Measurements from ENCODE around the gene ANAPC5. TPM values are rescaled to one million over a fixed set of nuclear protein-coding genes. Genes with fewer than 3 reads are reported as not detected.
"Not testable (repeated sequence)": the region's sequence is repeated elsewhere in the genome, so short reads cannot be mapped to it uniquely, and the experiment has no call there.

ANAPC5 gene
- total RNA-seq, 1 donor, result 168 TPM

GRCh38 chr12:121282072-121282742 lies 70.0 kb downstream of the ANAPC5 start:
- Histone ChIP-seq H3K79me2 (ENCODE audit: insufficient read depth, low read length) (peaks cover 64% of the 10 kb centered on the region), H3K9me3 (ENCODE audit: low read depth, low read length) (no peaks in the 10 kb centered on the region), H3K36me3 (ENCODE audit: insufficient read depth, low read length) (peaks cover 5% of the 10 kb centered on the region), H3K27ac (ENCODE audit: low read depth, low read length) (no peak overlapping the region), H3K4me2 (ENCODE audit: insufficient read depth, low read length) (no peak overlapping the region), H3K4me3 (ENCODE audit: insufficient read depth, low read length) (no peak overlapping the region), H3K4me1 (ENCODE audit: insufficient read depth, low read length) (peaks cover 6% of the 10 kb centered on the region), H3K27me3 (ENCODE audit: insufficient read depth, low read length) (no peaks in the 10 kb centered on the region), H2AFZ (ENCODE audit: low read length) (no peak overlapping the region), H4K20me1 (ENCODE audit: insufficient read depth, low read length) (peaks cover 27% of the 10 kb centered on the region)
- no peak for DNase-seq (ENCODE audit: insufficient read length, low spot score, missing footprints)
- TF ChIP-seq CTCF (IDR thresholded peaks at IDR 0.05; ENCODE audit: extremely low read depth, low read depth, low read length), result no peak

- H3K9me3 ChIP-seq (ENCODE audit: low read depth, low read length); H2AFZ ChIP-seq (ENCODE audit: low read length); DNase-seq (ENCODE audit: insufficient read length, low spot score, missing footprints); H3K27ac ChIP-seq (ENCODE audit: low read depth, low read length); H3K4me3 ChIP-seq (ENCODE audit: insufficient read depth, low read length); H3K4me2 ChIP-seq (ENCODE audit: insufficient read depth, low read length); H3K36me3 ChIP-seq (ENCODE audit: insufficient read depth, low read length); H3K27me3 ChIP-seq (ENCODE audit: insufficient read depth, low read length): not testable (repeated sequence)
- H4K20me1 ChIP-seq (ENCODE audit: insufficient read depth, low read length), result peaks cover 22% of the 10 kb centered on the region
- peaks cover 58% of the 10 kb centered on the region for H3K79me2 ChIP-seq (ENCODE audit: insufficient read depth, low read length)
- peaks cover 12% of the 10 kb centered on the region for H3K4me1 ChIP-seq (ENCODE audit: insufficient read depth, low read length)
Observed at GRCh38 chr12:121281116-121281515, 71.1 kb downstream of the ANAPC5 start.

DNA sequence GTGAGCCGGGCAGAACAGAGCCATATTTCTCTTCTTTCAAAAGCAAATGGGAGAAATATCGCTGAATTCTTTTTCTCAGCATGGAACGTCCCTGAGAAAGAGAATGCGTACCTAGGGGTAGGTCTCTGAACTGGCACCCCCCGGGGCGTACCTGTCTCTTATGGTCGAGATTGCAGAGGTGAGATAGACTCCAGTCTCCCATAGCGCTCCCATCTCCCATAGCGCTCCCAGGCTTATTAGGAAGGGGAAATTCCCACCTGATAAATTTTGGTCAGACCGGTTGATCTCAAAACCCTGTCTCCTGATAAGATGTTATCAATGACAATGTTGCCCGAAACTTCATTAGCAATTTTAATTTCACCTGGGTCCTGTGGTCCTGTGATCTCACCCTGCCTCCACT lies 71.7 kb downstream of the ANAPC5 start:
- H3K4me2 ChIP-seq (ENCODE audit: insufficient read depth, low read length); H3K9me3 ChIP-seq (ENCODE audit: low read depth, low read length); H3K27me3 ChIP-seq (ENCODE audit: insufficient read depth, low read length); H3K27ac ChIP-seq (ENCODE audit: low read depth, low read length); DNase-seq (ENCODE audit: insufficient read length, low spot score, missing footprints); H3K36me3 ChIP-seq (ENCODE audit: insufficient read depth, low read length); H2AFZ ChIP-seq (ENCODE audit: low read length); H3K4me3 ChIP-seq (ENCODE audit: insufficient read depth, low read length): not testable (repeated sequence)
- H3K79me2 ChIP-seq (ENCODE audit: insufficient read depth, low read length), result peaks cover 55% of the 10 kb centered on the region
- peaks cover 18% of the 10 kb centered on the region for H4K20me1 ChIP-seq (ENCODE audit: insufficient read depth, low read length)
- peaks cover 12% of the 10 kb centered on the region for H3K4me1 ChIP-seq (ENCODE audit: insufficient read depth, low read length)

- Histone ChIP-seq H2AFZ (ENCODE audit: low read length) (no peak overlapping the region), H3K4me3 (ENCODE audit: insufficient read depth, low read length) (no peak overlapping the region), H4K20me1 (ENCODE audit: insufficient read depth, low read length) (peaks cover 14% of the 10 kb centered on the region), H3K79me2 (ENCODE audit: insufficient read depth, low read length) (peaks cover 53% of the 10 kb centered on the region), H3K4me2 (ENCODE audit: insufficient read depth, low read length) (no peak overlapping the region), H3K9me3 (ENCODE audit: low read depth, low read length) (no peaks in the 10 kb centered on the region), H3K4me1 (ENCODE audit: insufficient read depth, low read length) (peaks cover 10% of the 10 kb centered on the region), H3K27me3 (ENCODE audit: insufficient read depth, low read length) (no peaks in the 10 kb centered on the region), H3K27ac (ENCODE audit: low read depth, low read length) (no peak overlapping the region), H3K36me3 (ENCODE audit: insufficient read depth, low read length) (peaks cover 5% of the 10 kb centered on the region)
- no peak for DNase-seq (ENCODE audit: insufficient read length, low spot score, missing footprints)
- TF ChIP-seq CTCF (IDR thresholded peaks at IDR 0.05; ENCODE audit: extremely low read depth, low read depth, low read length), result no peak
Observed at GRCh38 chr12:121279507-121279915, 72.7 kb downstream of the ANAPC5 start.

GRCh38 chr12:121279071-121279375 lies 73.2 kb downstream of the ANAPC5 start:
- DNase-seq (ENCODE audit: insufficient read length, low spot score, missing footprints), result no peak
- Histone ChIP-seq H2AFZ (ENCODE audit: low read length) (no peak overlapping the region), H3K36me3 (ENCODE audit: insufficient read depth, low read length) (peaks cover 10% of the 10 kb centered on the region), H4K20me1 (ENCODE audit: insufficient read depth, low read length) (peaks cover 12% of the 10 kb centered on the region), H3K27me3 (ENCODE audit: insufficient read depth, low read length) (no peaks in the 10 kb centered on the region), H3K4me1 (ENCODE audit: insufficient read depth, low read length) (peaks cover 9% of the 10 kb centered on the region), H3K9me3 (ENCODE audit: low read depth, low read length) (no peaks in the 10 kb centered on the region), H3K79me2 (ENCODE audit: insufficient read depth, low read length) (peaks cover 54% of the 10 kb centered on the region), H3K4me2 (ENCODE audit: insufficient read depth, low read length) (no peak overlapping the region), H3K4me3 (ENCODE audit: insufficient read depth, low read length) (no peak overlapping the region), H3K27ac (ENCODE audit: low read depth, low read length) (no peak overlapping the region)
- no peak for TF ChIP-seq CTCF (IDR thresholded peaks at IDR 0.05; ENCODE audit: extremely low read depth, low read depth, low read length)
